MM.1S (cell line): ENCODE data around the gene CDRT4.

Source experiments
- DNase-seq: peaks from one replicate; pipeline ENCODE4 v3.0.0-alpha.2; 2015
- H2AFZ ChIP-seq: fragments of 300-600 bp; sonication (generic); 2 replicates; pipeline ENCODE4 v1.6.0; 2016; ENCODE audit warnings: antibody characterized with exemption, low read length
- H3F3A ChIP-seq: fragments of 300-600 bp; sonication (generic); 2 replicates; pipeline ENCODE4 v1.6.1; 2016; ENCODE audit warnings: mild to moderate bottlenecking, antibody characterized with exemption, low read length, moderate library complexity, mixed read lengths; ENCODE audit not compliant: insufficient read depth
- H3K27ac ChIP-seq: fragments of 300-600 bp; sonication (generic); 2 replicates; pipeline ENCODE4 v1.5.1; 2016; ENCODE audit warnings: mild to moderate bottlenecking, low read length
- H3K27me3 ChIP-seq: fragments of 300-600 bp; sonication (generic); replicated peaks from 2 replicates; pipeline ENCODE4 v1.6.0; 2016; ENCODE audit warnings: low read length; ENCODE audit not compliant: insufficient read depth
- H3K36me3 ChIP-seq: fragments of 300-600 bp; sonication (generic); replicated peaks from 2 replicates; pipeline ENCODE4 v1.6.1; 2016; ENCODE audit warnings: mild to moderate bottlenecking, low read length, mixed read lengths; ENCODE audit not compliant: insufficient read depth
- H3K4me1 ChIP-seq: fragments of 300-600 bp; sonication (generic); 2 replicates; pipeline ENCODE4 v1.6.1; 2016; ENCODE audit warnings: low read length, mixed read lengths
- H3K4me2 ChIP-seq: fragments of 300-600 bp; sonication (generic); 2 replicates; pipeline ENCODE4 v1.6.0; 2016; ENCODE audit warnings: low read depth, low read length
- H3K4me3 ChIP-seq: fragments of 300-600 bp; sonication (generic); 2 replicates; pipeline ENCODE4 v1.5.1; 2016; ENCODE audit warnings: low read length, mixed read lengths
- H3K79me2 ChIP-seq: fragments of 300-600 bp; sonication (generic); 2 replicates; pipeline ENCODE4 v1.6.1; 2016; ENCODE audit warnings: mixed run types, low read length, mixed read lengths
- H3K9ac ChIP-seq: fragments of 300-600 bp; sonication (generic); 2 replicates; pipeline ENCODE4 v1.6.1; 2016; ENCODE audit warnings: low read length, mixed read lengths
- H3K9me2 ChIP-seq: fragments of 300-600 bp; sonication (generic); replicated peaks from 2 replicates; pipeline ENCODE4 v1.6.1; 2016; ENCODE audit warnings: mild to moderate bottlenecking, low read length, mixed read lengths; ENCODE audit not compliant: insufficient read depth
- H3K9me3 ChIP-seq: fragments of 300-600 bp; sonication (generic); replicated peaks from 2 replicates; pipeline ENCODE4 v1.6.1; 2016; ENCODE audit warnings: mild to moderate bottlenecking, low read length, mixed read lengths; ENCODE audit not compliant: insufficient read depth
- H4K20me1 ChIP-seq: fragments of 300-600 bp; sonication (generic); 2 replicates; pipeline ENCODE4 v1.6.1; 2016; ENCODE audit warnings: mild to moderate bottlenecking, low read length, moderate library complexity, mixed read lengths; ENCODE audit not compliant: insufficient read depth
- CTCF ChIP-seq: fragments of 300-600 bp; sonication (generic); IDR thresholded peaks from 2 replicates; pipeline ENCODE4 v1.5.1; 2016; ENCODE audit warnings: antibody characterized with exemption, low read length, mixed read lengths
- EZH2 ChIP-seq: fragments of 300-600 bp; sonication (generic); optimal IDR thresholded peaks from 2 replicates; pipeline ENCODE3; 2017; ENCODE audit warnings: low read depth, mild to moderate bottlenecking, antibody characterized with exemption, low read length, mixed read lengths
- EZH2phosphoT487 ChIP-seq: fragments of 300-600 bp; sonication (generic); IDR thresholded peaks from 2 replicates; pipeline ENCODE4 v1.6.1; 2018; ENCODE audit warnings: antibody characterized with exemption, low read length

The CDRT4 gene

DNA sequence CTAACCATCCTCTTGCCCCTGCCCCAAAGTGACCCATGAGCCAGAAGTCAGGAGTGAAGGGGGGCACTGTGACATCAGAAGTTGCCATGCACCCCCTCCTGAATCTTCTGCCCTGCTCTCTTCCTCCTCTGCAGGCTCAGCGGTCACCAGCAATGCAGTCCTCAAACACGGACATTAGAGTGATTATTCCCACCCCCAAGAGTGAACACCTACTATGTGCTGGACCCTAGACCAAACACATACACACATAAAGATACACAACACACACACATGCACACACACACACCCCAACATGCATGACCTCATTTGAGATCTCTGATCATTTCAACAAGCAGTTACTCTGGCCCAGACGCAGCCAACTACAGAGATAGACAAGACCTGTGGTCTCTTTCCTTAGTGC, at the start of gene CDRT4:
TSS of gene CDRT4 (minus strand) at position 30 of the 400 bp plus-strand sequence. CDS start 27,383 bp downstream, outside the sequence.
- no peak for DNase-seq
- no peak for TF ChIP-seq CTCF
- TF ChIP-seq EZH2phosphoT487 = no peak
- no peak for TF ChIP-seq EZH2
- Histone ChIP-seq H3F3A (no peaks in the 10 kb centered on the region), H2AFZ (no peak within 1 kb of the TSS), H3K79me2 (no peaks in the 10 kb centered on the region), H3K4me1 (no peaks in the 10 kb centered on the region), H3K27ac (no peak within 1 kb of the TSS), H3K9me3 (no peaks in the 10 kb centered on the region), H3K4me3 (no peak within 1 kb of the TSS), H3K9me2 (no peaks in the 10 kb centered on the region), H3K9ac (no peak within 1 kb of the TSS), H3K36me3 (no peaks in the 10 kb centered on the region), H3K4me2 (no peak within 1 kb of the TSS), H4K20me1 (no peaks in the 10 kb centered on the region), H3K27me3 (no peaks in the 10 kb centered on the region)

DNA sequence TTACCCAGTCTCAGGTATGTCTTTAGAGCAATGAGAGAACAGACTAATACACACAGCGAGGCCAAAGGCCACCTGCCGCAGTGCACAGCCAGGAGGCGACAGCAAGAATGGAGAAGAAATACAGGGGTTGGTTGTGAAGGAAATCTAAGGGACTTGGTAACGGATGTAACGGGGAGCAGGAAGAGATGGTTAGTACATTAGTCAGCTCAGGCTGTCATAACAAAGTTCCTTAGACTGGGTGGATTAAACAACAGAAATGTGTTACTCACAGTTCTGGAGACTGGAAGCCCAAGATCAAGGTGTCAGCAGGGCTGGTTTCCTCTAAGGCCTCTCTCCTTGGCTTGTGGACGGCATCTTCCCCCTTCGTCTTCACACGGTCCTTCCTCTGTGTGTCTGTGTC, 48.7 kb upstream of the CDRT4 start:
- no peak overlapping the region for H3K4me3 ChIP-seq
- no peaks in the 10 kb centered on the region for H3K9me3 ChIP-seq
- no peaks in the 10 kb centered on the region for H4K20me1 ChIP-seq
- H3K79me2 ChIP-seq = no peaks in the 10 kb centered on the region
- H3K36me3 ChIP-seq = no peaks in the 10 kb centered on the region
- no peak overlapping the region for H3K9ac ChIP-seq
- H3K9me2 ChIP-seq = no peaks in the 10 kb centered on the region
- no peaks in the 10 kb centered on the region for H3K27me3 ChIP-seq
- H3K4me2 ChIP-seq = no peak overlapping the region
- H3F3A ChIP-seq = no peaks in the 10 kb centered on the region
- no peak overlapping the region for H2AFZ ChIP-seq
- H3K4me1 ChIP-seq = no peaks in the 10 kb centered on the region
- H3K27ac ChIP-seq = no peak overlapping the region
- no peak for TF ChIP-seq EZH2
- no peak for DNase-seq

- Histone ChIP-seq H3K27me3 (no peaks in the 10 kb centered on the region), H4K20me1 (no peaks in the 10 kb centered on the region), H3K4me2 (no peak overlapping the region), H3K36me3 (no peaks in the 10 kb centered on the region), H3K9me2 (no peaks in the 10 kb centered on the region), H3K4me1 (no peaks in the 10 kb centered on the region), H3F3A (no peaks in the 10 kb centered on the region), H3K9me3 (no peaks in the 10 kb centered on the region), H3K79me2 (no peaks in the 10 kb centered on the region), H3K4me3 (no peak overlapping the region), H3K27ac (no peak overlapping the region), H2AFZ (no peak overlapping the region), H3K9ac (no peak overlapping the region)
- no peak for DNase-seq
- TF ChIP-seq EZH2 = no peak
- TF ChIP-seq EZH2phosphoT487 = no peak
- TF ChIP-seq CTCF = no peak
Observed at GRCh38 chr17:15514469-15514868, 47.0 kb upstream of the CDRT4 start.

- Histone ChIP-seq H3K27me3 (no peaks in the 10 kb centered on the region), H3K4me1 (no peaks in the 10 kb centered on the region), H3K36me3 (no peaks in the 10 kb centered on the region), H3K4me3 (no peak overlapping the region), H3K9me3 (no peaks in the 10 kb centered on the region), H3K27ac (no peak overlapping the region), H4K20me1 (no peaks in the 10 kb centered on the region), H2AFZ (no peak overlapping the region), H3K9me2 (no peaks in the 10 kb centered on the region), H3K4me2 (no peak overlapping the region), H3F3A (no peaks in the 10 kb centered on the region), H3K9ac (no peak overlapping the region), H3K79me2 (no peaks in the 10 kb centered on the region)
- TF ChIP-seq CTCF = no peak
- no peak for TF ChIP-seq EZH2phosphoT487
- TF ChIP-seq EZH2 = no peak
- no peak for DNase-seq
Observed at GRCh38 chr17:15513856-15514459, 46.5 kb upstream of the CDRT4 start.
